Thyroid gland (tissue), 4 donors: ENCODE results near the gene MICAL3.

Experiments
- CTCF ChIP-seq, 6 experiments: fragments of 200-600 bp in 3 of 6; fragments of 450-650 bp in 3 of 6; sonication (generic) in 3 of 6; IDR thresholded peaks; one replicate each; pipeline ENCODE4 v1.5.1; 2016 to 2019; ENCODE audit warnings: antibody characterized with exemption in 6 of 6, mild to moderate bottlenecking in 2 of 6, inconsistent platforms in 1 of 6, moderate library complexity in 1 of 6
- POLR2A ChIP-seq, 2 donors: fragments of 450-650 bp; IDR thresholded peaks; one replicate each; pipeline ENCODE4 v1.6.1; 2017; ENCODE audit warnings: antibody characterized with exemption in 2 of 2, mild to moderate bottlenecking in 2 of 2, moderate library complexity in 1 of 2

- no peak for TF ChIP-seq CTCF (IDR thresholded peaks at IDR 0.05)
- TF ChIP-seq POLR2A (IDR thresholded peaks at IDR 0.05): no peak
These were observed 252.0 kb downstream of the MICAL3 start for GRCh38 chr22:17772249-17772957.
